Measurements from ENCODE around the gene TPBG.

DNA sequence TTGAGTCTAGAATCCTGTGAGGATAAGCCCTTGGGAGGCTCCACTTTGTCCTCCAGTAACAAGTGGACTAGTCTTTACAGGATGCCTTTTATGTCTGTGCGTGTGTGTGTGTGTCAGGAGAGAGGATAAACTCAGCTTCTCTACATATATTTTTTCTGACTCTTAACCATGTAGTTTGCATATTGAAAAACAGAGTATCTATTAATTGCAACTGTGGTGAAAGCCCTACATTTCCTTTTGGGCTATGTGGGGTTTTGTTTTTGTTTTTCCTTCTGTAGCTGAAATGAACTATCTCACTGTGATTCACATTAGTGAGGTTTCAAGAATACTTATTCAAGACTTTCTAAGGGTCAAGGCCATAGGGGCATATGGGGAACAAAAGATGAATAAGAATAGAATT lies 17.7 kb downstream of the TPBG start:
- TF ChIP-seq, protein P1, sequence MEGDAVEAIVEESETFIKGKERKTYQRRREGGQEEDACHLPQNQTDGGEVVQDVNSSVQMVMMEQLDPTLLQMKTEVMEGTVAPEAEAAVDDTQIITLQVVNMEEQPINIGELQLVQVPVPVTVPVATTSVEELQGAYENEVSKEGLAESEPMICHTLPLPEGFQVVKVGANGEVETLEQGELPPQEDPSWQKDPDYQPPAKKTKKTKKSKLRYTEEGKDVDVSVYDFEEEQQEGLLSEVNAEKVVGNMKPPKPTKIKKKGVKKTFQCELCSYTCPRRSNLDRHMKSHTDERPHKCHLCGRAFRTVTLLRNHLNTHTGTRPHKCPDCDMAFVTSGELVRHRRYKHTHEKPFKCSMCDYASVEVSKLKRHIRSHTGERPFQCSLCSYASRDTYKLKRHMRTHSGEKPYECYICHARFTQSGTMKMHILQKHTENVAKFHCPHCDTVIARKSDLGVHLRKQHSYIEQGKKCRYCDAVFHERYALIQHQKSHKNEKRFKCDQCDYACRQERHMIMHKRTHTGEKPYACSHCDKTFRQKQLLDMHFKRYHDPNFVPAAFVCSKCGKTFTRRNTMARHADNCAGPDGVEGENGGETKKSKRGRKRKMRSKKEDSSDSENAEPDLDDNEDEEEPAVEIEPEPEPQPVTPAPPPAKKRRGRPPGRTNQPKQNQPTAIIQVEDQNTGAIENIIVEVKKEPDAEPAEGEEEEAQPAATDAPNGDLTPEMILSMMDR (IDR thresholded peaks at IDR 0.05; ENCODE audit: low read depth, low read length, poor library complexity, severe bottlenecking): no peak
- no peak for TF ChIP-seq EZH2phosphoT487 (IDR thresholded peaks at IDR 0.05; ENCODE audit: borderline replicate concordance, low read length)

Measured in DOHH2 (cell line).